Glutamatergic neuron (in vitro differentiated cells): ENCODE measurements around the gene CIC. TPM values are rescaled to one million over a fixed set of nuclear protein-coding genes. Genes with fewer than 3 reads are reported as not detected.

Source experiments
- DNase-seq: peaks from one replicate; pipeline ENCODE4 v3.0.0; 2022
- H3K27ac Mint-ChIP-seq: one replicate; pipeline ENCODE4 v1.8.0; 2020; ENCODE audit warnings: mild to moderate bottlenecking, mixed read lengths, inconsistent platforms; ENCODE audit not compliant: unreplicated experiment
- H3K27me3 Mint-ChIP-seq: one replicate; pipeline ENCODE4 v1.8.0; 2020; ENCODE audit warnings: mild to moderate bottlenecking, moderate library complexity, mixed read lengths, inconsistent platforms; ENCODE audit not compliant: unreplicated experiment
- H3K36me3 Mint-ChIP-seq: one replicate; pipeline ENCODE4 v1.8.0; 2020; ENCODE audit warnings: mild to moderate bottlenecking, mixed read lengths, inconsistent platforms; ENCODE audit not compliant: unreplicated experiment
- H3K4me1 Mint-ChIP-seq: one replicate; pipeline ENCODE4 v1.8.0; 2020; ENCODE audit warnings: mild to moderate bottlenecking, low read depth, mixed read lengths, inconsistent platforms; ENCODE audit not compliant: unreplicated experiment
- H3K4me3 Mint-ChIP-seq: one replicate; pipeline ENCODE4 v1.8.0; 2020; ENCODE audit warnings: mild to moderate bottlenecking, mixed read lengths, inconsistent platforms; ENCODE audit not compliant: unreplicated experiment
- H3K9me3 Mint-ChIP-seq: one replicate; pipeline ENCODE4 v1.8.0; 2020; ENCODE audit warnings: mild to moderate bottlenecking, moderate library complexity, mixed read lengths, inconsistent platforms; ENCODE audit not compliant: unreplicated experiment
- total RNA-seq: library from RNA; stranded (reverse); fragmentation: NEBNext Ultra II Directional; extraction: Animal tissue kit (Norgen Biotek cat#: 25700); gene quantifications from one replicate; pipeline ENCODE4 v1.2.1, GENCODE V29; 2021; ENCODE audit not compliant: unreplicated experiment
- TF ChIP-seq, protein P1 (sequence below): fragments of 200-600 bp; sonication (generic); IDR thresholded peaks from one replicate; pipeline ENCODE4 v1.5.0; 2021; ENCODE audit not compliant: partially characterized antibody, unreplicated experiment

Gene CIC
- total RNA-seq, 1 donor from 2014 or later, result 150 TPM

- DNase-seq, result peak; percentile 98
- Mint-ChIP-seq H3K27me3 (peaks cover 9% of the 10 kb centered on the region), H3K4me3 (peak within 1 kb of the TSS; percentile 93), H3K36me3 (no peaks in the 10 kb centered on the region), H3K4me1 (peaks cover 11% of the 10 kb centered on the region), H3K9me3 (peaks cover 10% of the 10 kb centered on the region), H3K27ac (peak within 1 kb of the TSS; percentile 84)
- TF ChIP-seq, protein P1, sequence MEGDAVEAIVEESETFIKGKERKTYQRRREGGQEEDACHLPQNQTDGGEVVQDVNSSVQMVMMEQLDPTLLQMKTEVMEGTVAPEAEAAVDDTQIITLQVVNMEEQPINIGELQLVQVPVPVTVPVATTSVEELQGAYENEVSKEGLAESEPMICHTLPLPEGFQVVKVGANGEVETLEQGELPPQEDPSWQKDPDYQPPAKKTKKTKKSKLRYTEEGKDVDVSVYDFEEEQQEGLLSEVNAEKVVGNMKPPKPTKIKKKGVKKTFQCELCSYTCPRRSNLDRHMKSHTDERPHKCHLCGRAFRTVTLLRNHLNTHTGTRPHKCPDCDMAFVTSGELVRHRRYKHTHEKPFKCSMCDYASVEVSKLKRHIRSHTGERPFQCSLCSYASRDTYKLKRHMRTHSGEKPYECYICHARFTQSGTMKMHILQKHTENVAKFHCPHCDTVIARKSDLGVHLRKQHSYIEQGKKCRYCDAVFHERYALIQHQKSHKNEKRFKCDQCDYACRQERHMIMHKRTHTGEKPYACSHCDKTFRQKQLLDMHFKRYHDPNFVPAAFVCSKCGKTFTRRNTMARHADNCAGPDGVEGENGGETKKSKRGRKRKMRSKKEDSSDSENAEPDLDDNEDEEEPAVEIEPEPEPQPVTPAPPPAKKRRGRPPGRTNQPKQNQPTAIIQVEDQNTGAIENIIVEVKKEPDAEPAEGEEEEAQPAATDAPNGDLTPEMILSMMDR, result no peak
These were observed 26.3 kb upstream of the CIC start, which contains the start of gene GSK3A for GRCh38 chr19:42242512-42243409. GSK3A (minus strand) TSS chr19:42242602; CDS start chr19:42242465, 137 bp downstream.

DNA sequence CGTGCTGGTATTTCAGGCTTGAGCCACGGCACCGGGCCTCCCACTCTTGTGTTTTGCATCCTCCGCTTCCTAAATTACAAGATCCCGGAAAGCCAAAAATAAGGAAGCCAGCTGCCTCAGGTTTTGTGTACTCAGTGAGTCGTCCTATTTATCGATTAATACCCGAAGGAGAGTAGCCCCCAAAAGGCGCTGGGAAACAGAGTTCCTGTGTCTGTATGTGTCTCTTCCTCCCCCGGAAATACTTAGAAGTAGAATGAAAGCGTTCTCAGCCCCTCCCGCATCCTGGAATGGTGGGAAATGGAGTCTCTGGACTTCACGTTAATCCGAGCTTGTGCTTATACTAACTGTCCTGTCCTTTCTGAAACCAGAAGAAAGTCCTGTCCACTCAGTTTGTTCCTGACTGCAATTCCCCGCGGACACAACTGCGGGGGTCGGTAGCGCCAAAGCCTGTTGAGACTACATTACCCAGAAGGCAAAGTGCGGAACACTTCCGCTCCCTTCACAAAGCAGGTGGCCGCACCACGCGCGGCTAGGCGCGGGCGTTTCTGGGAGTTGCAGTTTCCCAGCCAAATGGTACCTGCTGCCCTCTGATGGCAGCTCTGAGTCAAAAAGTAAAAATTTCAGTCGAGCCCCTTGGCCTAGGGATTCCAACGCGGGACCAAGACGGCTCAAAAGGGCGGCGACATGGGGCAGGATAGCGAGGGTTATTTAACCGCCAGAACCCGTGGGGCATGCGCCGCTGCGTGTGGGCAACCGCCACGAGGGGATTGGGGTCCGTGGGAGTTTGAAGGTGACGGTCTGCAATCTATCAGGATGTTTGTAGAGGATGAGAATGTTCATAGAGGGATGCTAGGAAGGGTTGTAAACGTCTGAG is 24.5 kb upstream of the CIC start:
- peaks cover 11% of the 10 kb centered on the region for H3K4me1 Mint-ChIP-seq
- no peaks in the 10 kb centered on the region for H3K36me3 Mint-ChIP-seq
- TF ChIP-seq, protein P1, result no peak
- peak overlapping the region; percentile 89 for H3K27ac Mint-ChIP-seq
- H3K27me3 Mint-ChIP-seq, result peaks cover 9% of the 10 kb centered on the region
- H3K4me3 Mint-ChIP-seq, result peak overlapping the region; percentile 87
- peak; percentile 91 for DNase-seq
- peaks cover 10% of the 10 kb centered on the region for H3K9me3 Mint-ChIP-seq

GRCh38 chr19:42245231-42245630 is 23.8 kb upstream of the CIC start:
- TF ChIP-seq, protein P1, result no peak
- Mint-ChIP-seq H3K9me3 (peaks cover 12% of the 10 kb centered on the region), H3K4me1 (peaks cover 11% of the 10 kb centered on the region), H3K36me3 (no peaks in the 10 kb centered on the region), H3K4me3 (peak overlapping the region; percentile 87), H3K27ac (no peak overlapping the region), H3K27me3 (peaks cover 9% of the 10 kb centered on the region)
- no peak for DNase-seq

DNA sequence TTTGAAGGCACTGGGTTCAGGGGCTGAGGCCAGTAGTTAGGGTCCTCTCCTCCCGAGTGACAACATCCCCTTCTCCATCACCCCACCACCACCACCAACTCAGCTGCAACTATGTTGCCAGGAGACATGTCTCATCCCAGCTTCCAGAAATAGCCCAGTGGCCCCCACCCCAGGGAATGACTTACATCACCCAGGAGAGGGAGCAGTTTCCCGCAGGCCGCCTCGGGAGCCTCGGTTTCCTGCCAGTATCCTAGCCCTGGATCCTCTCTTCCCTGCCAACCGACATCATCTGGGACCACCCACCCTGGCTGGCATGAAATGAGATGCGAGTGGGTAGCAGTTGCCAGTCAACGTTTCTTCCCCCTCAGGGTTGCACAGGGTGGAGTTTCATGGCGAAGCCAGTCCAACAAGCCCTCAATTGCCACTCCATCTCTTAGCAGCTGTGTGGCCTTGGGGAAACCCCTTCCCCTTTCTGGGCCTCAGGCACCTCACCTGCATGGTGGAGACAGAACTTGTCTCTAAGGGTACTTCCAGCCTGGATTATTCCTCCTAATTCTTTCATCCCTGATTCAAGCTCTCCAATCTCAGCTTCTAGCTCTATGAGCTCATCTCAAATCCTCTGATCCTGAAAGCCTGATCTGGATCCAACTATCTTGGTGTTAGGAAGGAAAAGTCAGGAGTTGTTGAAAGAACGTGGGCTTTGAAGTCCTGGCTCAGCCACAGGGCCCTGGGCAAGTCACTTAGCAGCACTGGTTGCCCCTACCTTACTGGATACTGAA is 22.7 kb upstream of the CIC start:
- Mint-ChIP-seq H3K27ac (no peak overlapping the region), H3K36me3 (no peaks in the 10 kb centered on the region), H3K4me3 (no peak overlapping the region), H3K4me1 (peaks cover 7% of the 10 kb centered on the region), H3K9me3 (peaks cover 9% of the 10 kb centered on the region), H3K27me3 (peaks cover 9% of the 10 kb centered on the region)
- DNase-seq, result no peak
- TF ChIP-seq, protein P1, result no peak
